H1 (cell line): ENCODE results near the gene MPPE1. TPM values are rescaled to one million over a fixed set of nuclear protein-coding genes. Genes with fewer than 3 reads are reported as not detected.

Experiments used
- CBX8 ChIP-seq: fragments of 300-800, 300-1000 bp; sonication (generic); IDR thresholded peaks from 2 replicates; pipeline ENCODE4 v1.7.1; 2016; ENCODE audit warnings: low read depth, low read length, borderline replicate concordance
- CHD2 ChIP-seq: IDR thresholded peaks from 2 replicates; pipeline ENCODE4 v1.6.1; 2012; ENCODE audit warnings: low read length, improper control_type of control experiment
- FOSL1 ChIP-seq: IDR thresholded peaks from 2 replicates; pipeline ENCODE4 v1.6.1; 2011; ENCODE audit warnings: mild to moderate bottlenecking, low read depth, low read length, moderate library complexity; ENCODE audit not compliant: insufficient read depth
- KDM1A ChIP-seq: fragments of 200-600, 300-600 bp; sonication (generic); IDR thresholded peaks from 2 replicates; pipeline ENCODE4 v1.7.1; 2016; ENCODE audit warnings: mild to moderate bottlenecking, low read length, borderline replicate concordance
- SAP30 ChIP-seq: fragments of 300-600 bp; sonication (generic); IDR thresholded peaks from 2 replicates; pipeline ENCODE4 v1.7.1; 2012; ENCODE audit warnings: low read length, moderate library complexity, mild to moderate bottlenecking, inconsistent platforms; ENCODE audit not compliant: insufficient read depth, insufficient replicate concordance
- polyA plus RNA-seq, 7 experiments: library from polyadenylated mRNA; depleted of rRNA in 3 of 7; stranded (reverse) in 5 of 7; unstranded in 2 of 7; fragments of >200 nt in 5 of 7; fragments of 200-250 nt in 2 of 7; gene quantifications; 1 replicate in 5 of 7; 2 replicates in 1 of 7; 4 replicates in 1 of 7; pipeline versions ENCODE4 v1.2.1 to v1.2.3, GENCODE V29; 2011 to 2013; ENCODE audit warnings: missing spikeins in 2 of 7, mixed read lengths in 2 of 7
- total RNA-seq: library from RNA; stranded (reverse); fragmentation: NEBNext Ultra II Directional; extraction: Animal tissue kit (Norgen Biotek cat#: 25700); gene quantifications from 2 replicates; pipeline ENCODE4 v1.2.1, GENCODE V29; 2021

The MPPE1 gene
- total and polyA plus RNA-seq, 2 of the 8 experiments (the other 6 are each of a cell fraction or from before 2014, with no cell fraction given), result 13.7 to 20.9 TPM

DNA sequence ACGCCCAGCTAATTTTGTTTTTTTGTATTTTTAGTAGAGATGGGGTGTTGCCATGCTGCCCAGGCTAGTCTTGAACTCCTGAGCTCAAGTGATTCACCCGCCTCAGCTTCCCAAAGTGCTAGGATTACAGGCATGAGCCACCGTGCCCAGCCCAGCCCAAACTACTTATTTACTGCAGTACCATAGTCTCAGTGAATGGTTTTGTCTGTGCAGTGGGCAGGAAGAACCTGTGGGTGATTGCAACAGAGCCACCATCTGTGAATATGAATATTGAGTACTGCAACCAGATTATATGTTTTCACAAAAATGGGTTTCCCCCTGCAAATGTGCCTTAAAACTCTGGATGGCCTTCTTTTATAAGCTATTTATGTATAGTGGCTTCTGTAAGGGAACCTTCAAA is 9.1 kb downstream of the MPPE1 start (continued):
- TF ChIP-seq SAP30, result no peak
- TF ChIP-seq KDM1A, result no peak
- no peak for TF ChIP-seq CHD2
- no peak for TF ChIP-seq CBX8
- TF ChIP-seq FOSL1, result no peak
- TF ChIP-seq, all 59 proteins: peak for 0
